Measurements from ENCODE around the gene SEPTIN1.

The SEPTIN1 gene

GRCh38 chr16:30377812-30378235 lies 4.5 kb downstream of the SEPTIN1 start:
- peak; percentile 77 for FAIRE-seq
- peak; percentile 60 for DNase-seq (ENCODE audit: insufficient read length, low spot score)

GRCh38 chr16:30377050-30377811 lies 5.1 kb downstream of the SEPTIN1 start:
- FAIRE-seq: peak; percentile 58
- DNase-seq (ENCODE audit: insufficient read length, low spot score): no peak

GRCh38 chr16:30376461-30376902 lies 5.9 kb downstream of the SEPTIN1 start:
- DNase-seq (ENCODE audit: insufficient read length, low spot score): no peak
- FAIRE-seq: no peak

- FAIRE-seq: no peak
- no peak for DNase-seq (ENCODE audit: insufficient read length, low spot score)
These were observed 6.5 kb downstream of the SEPTIN1 start for GRCh38 chr16:30375864-30376263.

- FAIRE-seq (no peak), DNase-seq (ENCODE audit: insufficient read length, low spot score) (no peak)
These were observed 7.8 kb downstream of the SEPTIN1 start, which contains the start of gene MYL11 for GRCh38 chr16:30374538-30374937. TSS of gene MYL11 (plus strand) at chr16:30374802. CDS start at chr16:30374858, 56 bp downstream.

- FAIRE-seq: no peak
These were observed 9.6 kb downstream of the SEPTIN1 start for GRCh38 chr16:30372725-30373124.

GRCh38 chr16:30372038-30372712 lies 10.2 kb downstream of the SEPTIN1 start:
- no peak for FAIRE-seq

More at GRCh38 chr16:30372725-30373124, 9.6 kb downstream of the SEPTIN1 start:
- DNase-seq (ENCODE audit: insufficient read length, low spot score): no peak

GRCh38 chr16:30371248-30371816 lies 11.0 kb downstream of the SEPTIN1 start:
- DNase-seq (ENCODE audit: insufficient read length, low spot score): no peak
- no peak for FAIRE-seq

More at GRCh38 chr16:30372038-30372712, 10.2 kb downstream of the SEPTIN1 start:
- DNase-seq (ENCODE audit: insufficient read length, low spot score): no peak

GRCh38 chr16:30370456-30371247 lies 11.7 kb downstream of the SEPTIN1 start, which contains the start of gene TBC1D10B:
TSS of gene TBC1D10B (minus strand) at chr16:30370494. CDS start at chr16:30370183, 311 bp downstream.
- FAIRE-seq (peak; percentile 100), DNase-seq (ENCODE audit: insufficient read length, low spot score) (peak; percentile 94)

GRCh38 chr16:30369938-30370455 lies 12.4 kb downstream of the SEPTIN1 start:
- DNase-seq (ENCODE audit: insufficient read length, low spot score): no peak
- no peak for FAIRE-seq

GRCh38 chr16:30369091-30369937 lies 13.0 kb downstream of the SEPTIN1 start:
- peak; percentile 31 for FAIRE-seq

GRCh38 chr16:30368792-30369090 lies 13.6 kb downstream of the SEPTIN1 start:
- no peak for DNase-seq (ENCODE audit: insufficient read length, low spot score)
- no peak for FAIRE-seq

More at GRCh38 chr16:30369091-30369937, 13.0 kb downstream of the SEPTIN1 start:
- no peak for DNase-seq (ENCODE audit: insufficient read length, low spot score)

- DNase-seq (ENCODE audit: insufficient read length, low spot score) (no peak), FAIRE-seq (no peak)
These were observed 14.1 kb downstream of the SEPTIN1 start for GRCh38 chr16:30368122-30368791.

GRCh38 chr16:30367349-30368009 lies 14.9 kb downstream of the SEPTIN1 start:
- DNase-seq (ENCODE audit: insufficient read length, low spot score) (no peak), FAIRE-seq (no peak)

- FAIRE-seq (no peak), DNase-seq (ENCODE audit: insufficient read length, low spot score) (no peak)
These were observed 15.8 kb downstream of the SEPTIN1 start for GRCh38 chr16:30366511-30366910.

- FAIRE-seq: no peak
These were observed 17.2 kb downstream of the SEPTIN1 start for GRCh38 chr16:30365200-30365599.

GRCh38 chr16:30361180-30361579 lies 21.2 kb downstream of the SEPTIN1 start:
- FAIRE-seq (no peak), DNase-seq (ENCODE audit: insufficient read length, low spot score) (no peak)

More at GRCh38 chr16:30365200-30365599, 17.2 kb downstream of the SEPTIN1 start:
- no peak for DNase-seq (ENCODE audit: insufficient read length, low spot score)

- FAIRE-seq: no peak
These were observed 22.5 kb downstream of the SEPTIN1 start for GRCh38 chr16:30359871-30360170.

More at GRCh38 chr16:30359871-30360170, 22.5 kb downstream of the SEPTIN1 start:
- DNase-seq (ENCODE audit: insufficient read length, low spot score): no peak

Data from GM19239 (cell line).